Measurements from ENCODE around the gene RNF44. TPM values are rescaled to one million over a fixed set of nuclear protein-coding genes. Genes with fewer than 3 reads are reported as not detected.

The RNF44 gene
- total and polyA plus RNA-seq, 4 donors, result 3.2 to 6.4 (median 4.7) TPM

DNA sequence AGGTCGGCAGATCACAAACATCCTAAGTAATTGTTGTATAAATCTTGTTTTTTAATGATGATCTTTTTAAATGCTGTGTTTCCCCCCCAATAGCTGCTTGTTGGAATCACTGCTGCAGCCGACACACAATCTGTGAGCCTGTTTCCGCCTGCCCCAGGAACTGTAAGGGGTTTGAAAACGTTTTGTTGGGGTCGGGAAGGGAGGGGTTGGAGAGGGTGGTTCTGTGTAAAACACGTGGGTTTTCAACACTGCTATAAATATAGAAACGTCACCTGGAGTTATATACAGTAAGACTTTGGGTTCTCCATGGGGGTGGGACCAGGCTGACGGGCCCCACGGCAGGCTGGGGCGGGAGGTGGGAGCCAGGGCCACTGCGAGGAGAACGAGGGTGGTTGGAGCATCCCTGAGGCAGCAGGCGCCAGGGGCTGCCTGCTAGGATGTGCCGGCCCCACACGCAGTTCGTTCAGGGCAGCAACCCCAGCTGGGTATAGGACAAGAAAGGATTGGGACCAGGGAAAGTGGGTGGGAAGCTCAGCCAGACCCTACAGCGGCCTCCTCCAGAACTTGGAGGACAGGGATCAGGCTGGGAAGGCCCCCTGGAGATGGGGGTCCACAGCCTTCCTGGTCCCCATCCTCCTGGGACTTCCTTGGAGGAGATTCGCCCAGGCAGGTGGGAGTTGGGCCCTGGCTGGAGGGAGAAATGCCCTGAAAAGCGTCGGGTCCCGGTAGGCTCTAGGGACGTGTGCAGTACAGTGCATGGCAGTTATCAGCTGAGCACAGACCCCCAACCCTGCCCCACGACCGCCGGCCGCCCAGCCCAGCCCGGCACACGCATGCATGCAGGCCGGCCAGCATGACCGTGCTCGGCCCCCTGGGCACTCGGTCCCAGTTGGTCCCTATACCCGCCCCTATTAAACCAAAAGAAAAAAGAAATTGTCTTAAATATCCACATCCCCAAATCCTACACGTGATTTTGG, 9.7 kb downstream of the RNF44 start:
- Histone ChIP-seq H3K27me3 (ENCODE audit: control insufficient read depth in 4 of 4, insufficient read depth in 4 of 4, low read length in 3 of 4) (no peaks in the 10 kb centered on the region), H3K4me1 (ENCODE audit: control insufficient read depth in 4 of 4, insufficient read depth in 4 of 4, low read length in 3 of 4) (peaks cover 0 to 2% (median under 1%) of the 10 kb centered on the region in 4 donors), H3K4me3 (ENCODE audit: low read depth in 1 of 3, low read length in 3 of 3) (no peak overlapping the region), H3K27ac (ENCODE audit: low read depth in 1 of 2, low read length in 2 of 2) (no peak overlapping the region), H3K9ac (ENCODE audit: low read depth in 1 of 2, low read length in 2 of 2) (no peak overlapping the region), H3K36me3 (ENCODE audit: control insufficient read depth in 4 of 4, insufficient read depth in 3 of 4, low read depth in 1 of 4, low read length in 3 of 4) (peaks cover 0 to 42% (median 25%) of the 10 kb centered on the region in 4 donors), H3K9me3 (ENCODE audit: control insufficient read depth in 4 of 4, low read length in 3 of 4) (no peaks in the 10 kb centered on the region)
- TF ChIP-seq RXRA (IDR thresholded peaks at IDR 0.05), result no peak
- TF ChIP-seq, protein P1, sequence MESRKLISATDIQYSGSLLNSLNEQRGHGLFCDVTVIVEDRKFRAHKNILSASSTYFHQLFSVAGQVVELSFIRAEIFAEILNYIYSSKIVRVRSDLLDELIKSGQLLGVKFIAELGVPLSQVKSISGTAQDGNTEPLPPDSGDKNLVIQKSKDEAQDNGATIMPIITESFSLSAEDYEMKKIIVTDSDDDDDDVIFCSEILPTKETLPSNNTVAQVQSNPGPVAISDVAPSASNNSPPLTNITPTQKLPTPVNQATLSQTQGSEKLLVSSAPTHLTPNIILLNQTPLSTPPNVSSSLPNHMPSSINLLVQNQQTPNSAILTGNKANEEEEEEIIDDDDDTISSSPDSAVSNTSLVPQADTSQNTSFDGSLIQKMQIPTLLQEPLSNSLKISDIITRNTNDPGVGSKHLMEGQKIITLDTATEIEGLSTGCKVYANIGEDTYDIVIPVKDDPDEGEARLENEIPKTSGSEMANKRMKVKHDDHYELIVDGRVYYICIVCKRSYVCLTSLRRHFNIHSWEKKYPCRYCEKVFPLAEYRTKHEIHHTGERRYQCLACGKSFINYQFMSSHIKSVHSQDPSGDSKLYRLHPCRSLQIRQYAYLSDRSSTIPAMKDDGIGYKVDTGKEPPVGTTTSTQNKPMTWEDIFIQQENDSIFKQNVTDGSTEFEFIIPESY (IDR thresholded peaks at IDR 0.05), result no peak
- TF ChIP-seq FOXA2 (IDR thresholded peaks at IDR 0.05), result no peak
- TF ChIP-seq MAX (IDR thresholded peaks at IDR 0.05), result no peak
- TF ChIP-seq RAD21 (IDR thresholded peaks at IDR 0.05), result no peak
- TF ChIP-seq YY1 (IDR thresholded peaks at IDR 0.05), result no peak
- no peak for TF ChIP-seq FOXA1 (IDR thresholded peaks at IDR 0.05)
- no peak for TF ChIP-seq HNF4A (conservative IDR thresholded peaks at IDR 0.05)
- no peak for TF ChIP-seq SP1 (IDR thresholded peaks at IDR 0.05)
- no peak for TF ChIP-seq REST (IDR thresholded peaks at IDR 0.05)
- no peak for TF ChIP-seq HNF4G (IDR thresholded peaks at IDR 0.05)
- TF ChIP-seq, protein P2, sequence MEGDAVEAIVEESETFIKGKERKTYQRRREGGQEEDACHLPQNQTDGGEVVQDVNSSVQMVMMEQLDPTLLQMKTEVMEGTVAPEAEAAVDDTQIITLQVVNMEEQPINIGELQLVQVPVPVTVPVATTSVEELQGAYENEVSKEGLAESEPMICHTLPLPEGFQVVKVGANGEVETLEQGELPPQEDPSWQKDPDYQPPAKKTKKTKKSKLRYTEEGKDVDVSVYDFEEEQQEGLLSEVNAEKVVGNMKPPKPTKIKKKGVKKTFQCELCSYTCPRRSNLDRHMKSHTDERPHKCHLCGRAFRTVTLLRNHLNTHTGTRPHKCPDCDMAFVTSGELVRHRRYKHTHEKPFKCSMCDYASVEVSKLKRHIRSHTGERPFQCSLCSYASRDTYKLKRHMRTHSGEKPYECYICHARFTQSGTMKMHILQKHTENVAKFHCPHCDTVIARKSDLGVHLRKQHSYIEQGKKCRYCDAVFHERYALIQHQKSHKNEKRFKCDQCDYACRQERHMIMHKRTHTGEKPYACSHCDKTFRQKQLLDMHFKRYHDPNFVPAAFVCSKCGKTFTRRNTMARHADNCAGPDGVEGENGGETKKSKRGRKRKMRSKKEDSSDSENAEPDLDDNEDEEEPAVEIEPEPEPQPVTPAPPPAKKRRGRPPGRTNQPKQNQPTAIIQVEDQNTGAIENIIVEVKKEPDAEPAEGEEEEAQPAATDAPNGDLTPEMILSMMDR (IDR thresholded peaks at IDR 0.05; ENCODE audit: low read depth, low read length, missing input control), result no peak
- TF ChIP-seq GABPA (IDR thresholded peaks at IDR 0.05 in 1 of 2, conservative IDR thresholded peaks at IDR 0.05 in 1 of 2), result no peak
- no peak for TF ChIP-seq NR2F2 (IDR thresholded peaks at IDR 0.05)
- TF ChIP-seq ATF3 (IDR thresholded peaks at IDR 0.05), result no peak
- no peak for TF ChIP-seq JUND (IDR thresholded peaks at IDR 0.05)
- TF ChIP-seq TAF1 (conservative IDR thresholded peaks at IDR 0.05), result no peak
- TF ChIP-seq EGR1 (IDR thresholded peaks at IDR 0.05; ENCODE audit: low read depth in 2 of 2), result no peak
- no peak for DNase-seq (ENCODE audit: low spot score)
- WGBS, result 91% methylated on average over 34 of the region's 34 CpGs

Data from liver (tissue), 9 donors.